ENCODE data around the gene ECHS1. TPM values are rescaled to one million over a fixed set of nuclear protein-coding genes. Genes with fewer than 3 reads are reported as not detected.

ECHS1 gene
- total and polyA plus RNA-seq, 2 of the 8 experiments (the other 6 are each of a cell fraction or from before 2014, with no cell fraction given), result 41.7 to 101 TPM

DNA sequence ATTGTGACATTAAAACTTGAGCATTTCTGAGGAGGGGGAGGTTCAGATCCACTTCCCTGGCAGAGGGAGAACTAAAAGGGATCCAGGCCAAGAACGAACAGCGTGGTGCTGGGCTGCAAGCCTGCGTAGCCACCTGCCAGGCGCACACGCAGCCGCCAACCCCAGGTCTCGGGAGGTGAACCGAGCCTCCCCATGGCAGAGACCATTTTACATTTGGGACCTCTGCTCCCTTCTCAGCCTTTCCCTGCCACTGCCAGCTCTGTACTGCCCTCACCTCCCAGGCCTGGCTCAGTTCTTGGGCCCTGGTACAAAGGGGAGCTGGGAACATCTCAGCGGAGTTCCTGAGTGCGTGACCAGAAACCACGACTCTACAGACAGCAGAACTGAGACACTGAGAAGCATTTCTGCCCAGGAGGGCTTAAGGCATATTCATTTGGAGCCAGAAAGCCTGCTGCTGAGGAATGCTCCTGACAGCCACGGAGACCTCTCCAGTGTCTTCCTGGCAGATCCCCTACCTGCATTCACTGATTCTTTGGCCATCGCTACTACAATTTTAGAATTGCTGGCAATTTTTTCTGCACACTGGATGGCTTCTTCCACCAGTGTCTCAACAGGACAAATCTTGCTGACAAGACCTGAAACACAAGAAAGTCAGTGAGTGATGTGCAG, 7.6 kb downstream of the ECHS1 start:
- Histone ChIP-seq H3K27ac (ENCODE audit: low read depth, low read length) (no peak overlapping the region), H3K79me1 (ENCODE audit: low read depth, low read length) (no peaks in the 10 kb centered on the region), H3K18ac (ENCODE audit: extremely low read depth, low read length) (no peak overlapping the region), H3K4me1 (replicated peaks in 1 of 4; ENCODE audit: control insufficient read depth in 3 of 4, insufficient read depth in 4 of 4, low read length in 3 of 4) (no peaks in the 10 kb centered on the region), H3K14ac (ENCODE audit: insufficient read length) (no peak overlapping the region), H3K36me3 (ENCODE audit: control insufficient read depth in 2 of 4, insufficient read depth in 4 of 4, low read length in 3 of 4) (peaks cover 25 to 62% (median 53%) of the 10 kb centered on the region in 4 experiments), H2BK15ac (ENCODE audit: low read length) (no peak overlapping the region), H3K27me3 (replicated peaks in 1 of 4; ENCODE audit: control insufficient read depth in 3 of 4, extremely low read depth in 1 of 4, insufficient read depth in 3 of 4, low read length in 3 of 4) (peaks cover 0 to under 1% (median 0%) of the 10 kb centered on the region in 4 experiments; a peak in 3 of 7 replicates), H3K9ac (replicated peaks in 1 of 4; ENCODE audit: extremely low read depth in 1 of 4, low read depth in 3 of 4, low read length in 3 of 4) (no peak overlapping the region), H3K79me2 (ENCODE audit: control insufficient read depth in 1 of 2, insufficient read depth in 2 of 2, low read length in 2 of 2) (no peaks in the 10 kb centered on the region), H3K23ac (ENCODE audit: insufficient read length) (no peak overlapping the region), H2AK5ac (ENCODE audit: low read depth, low read length) (no peak overlapping the region), H4K5ac (ENCODE audit: insufficient read length, low read depth, low read length) (no peak overlapping the region), H3K9me3 (ENCODE audit: insufficient read depth in 2 of 2, low read depth in 1 of 2, low read length in 1 of 2) (no peaks in the 10 kb centered on the region), H2BK120ac (replicated peaks; ENCODE audit: low read depth, low read length) (no peak overlapping the region), H3K23me2 (ENCODE audit: low read depth, low read length) (no peaks in the 10 kb centered on the region), H2BK20ac (ENCODE audit: low read length) (no peak overlapping the region), H3K4me3 (ENCODE audit: extremely low read depth in 1 of 4, insufficient read depth in 2 of 4, low read depth in 3 of 4, low read length in 4 of 4) (no peak overlapping the region), H2AFZ (ENCODE audit: low read length) (no peak overlapping the region), H4K8ac (ENCODE audit: extremely low read depth, insufficient read depth, low read length) (no peak overlapping the region; the same call in 1 of the 2 replicates), H3K56ac (replicated peaks; ENCODE audit: insufficient read length, low read depth, low read length) (no peak overlapping the region), H3K4ac (replicated peaks; ENCODE audit: insufficient read length, low read depth, low read length) (no peak overlapping the region), H4K20me1 (replicated peaks in 1 of 2; ENCODE audit: control insufficient read depth in 1 of 2, insufficient read depth in 2 of 2, low read length in 2 of 2) (peaks cover 7 to 12% of the 10 kb centered on the region in 2 experiments), H4K91ac (replicated peaks; ENCODE audit: insufficient read length, low read length) (no peak overlapping the region), H2BK12ac (ENCODE audit: low read depth, low read length) (no peak overlapping the region), H3K4me2 (ENCODE audit: insufficient read depth in 1 of 2, low read depth in 2 of 2, low read length in 2 of 2) (no peak overlapping the region), H2BK5ac (ENCODE audit: low read depth, low read length) (no peak overlapping the region; the same call in 1 of the 2 replicates)
- CTCF ChIA-PET (ENCODE audit: partially characterized antibody), result no interaction called here
- no peak for FAIRE-seq
- POLR2A ChIA-PET (ENCODE audit: partially characterized antibody), result interaction anchor here (1.1 kb wide), 1 partner anchor 33 kb away, joined by 3 read pairs; no protein-coding TSS in a partner anchor
- WGBS, 2 experiments (ENCODE audit: extremely low coverage in 1 of 2, insufficient coverage in 1 of 2, insufficient read length in 1 of 2, insufficient replicate concordance in 2 of 2, low coverage in 1 of 2, low lambda C conversion rate in 2 of 2, missing lambda C conversion rate in 1 of 2), result 90% methylated on average over 13 of the region's 13 CpGs; no CpG with 5 or more reads in 1 of the 2 experiments
- no peak for DNase-seq (ENCODE audit: low read depth in 1 of 2, low spot score in 2 of 2)
- TF ChIP-seq CEBPB (IDR thresholded peaks at IDR 0.05; ENCODE audit: low read depth, low read length) (no peak), BACH1 (IDR thresholded peaks at IDR 0.05; ENCODE audit: low read length) (no peak), RAD21 (IDR thresholded peaks at IDR 0.05 in 1 of 2, conservative IDR thresholded peaks at IDR 0.05 in 1 of 2; ENCODE audit: low read depth in 2 of 2, low read length in 2 of 2) (no peak), CREB1 (IDR thresholded peaks at IDR 0.05) (no peak), CBX8 (IDR thresholded peaks at IDR 0.05; ENCODE audit: borderline replicate concordance, low read depth, low read length) (no peak), POU5F1 (IDR thresholded peaks at IDR 0.05; ENCODE audit: low read depth, low read length) (no peak), SP4 (IDR thresholded peaks at IDR 0.05; ENCODE audit: low read length) (no peak)
- TF ChIP-seq, protein P1, sequence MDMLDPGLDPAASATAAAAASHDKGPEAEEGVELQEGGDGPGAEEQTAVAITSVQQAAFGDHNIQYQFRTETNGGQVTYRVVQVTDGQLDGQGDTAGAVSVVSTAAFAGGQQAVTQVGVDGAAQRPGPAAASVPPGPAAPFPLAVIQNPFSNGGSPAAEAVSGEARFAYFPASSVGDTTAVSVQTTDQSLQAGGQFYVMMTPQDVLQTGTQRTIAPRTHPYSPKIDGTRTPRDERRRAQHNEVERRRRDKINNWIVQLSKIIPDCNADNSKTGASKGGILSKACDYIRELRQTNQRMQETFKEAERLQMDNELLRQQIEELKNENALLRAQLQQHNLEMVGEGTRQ (IDR thresholded peaks at IDR 0.05; ENCODE audit: low read length), result no peak
- TF ChIP-seq, protein P2, sequence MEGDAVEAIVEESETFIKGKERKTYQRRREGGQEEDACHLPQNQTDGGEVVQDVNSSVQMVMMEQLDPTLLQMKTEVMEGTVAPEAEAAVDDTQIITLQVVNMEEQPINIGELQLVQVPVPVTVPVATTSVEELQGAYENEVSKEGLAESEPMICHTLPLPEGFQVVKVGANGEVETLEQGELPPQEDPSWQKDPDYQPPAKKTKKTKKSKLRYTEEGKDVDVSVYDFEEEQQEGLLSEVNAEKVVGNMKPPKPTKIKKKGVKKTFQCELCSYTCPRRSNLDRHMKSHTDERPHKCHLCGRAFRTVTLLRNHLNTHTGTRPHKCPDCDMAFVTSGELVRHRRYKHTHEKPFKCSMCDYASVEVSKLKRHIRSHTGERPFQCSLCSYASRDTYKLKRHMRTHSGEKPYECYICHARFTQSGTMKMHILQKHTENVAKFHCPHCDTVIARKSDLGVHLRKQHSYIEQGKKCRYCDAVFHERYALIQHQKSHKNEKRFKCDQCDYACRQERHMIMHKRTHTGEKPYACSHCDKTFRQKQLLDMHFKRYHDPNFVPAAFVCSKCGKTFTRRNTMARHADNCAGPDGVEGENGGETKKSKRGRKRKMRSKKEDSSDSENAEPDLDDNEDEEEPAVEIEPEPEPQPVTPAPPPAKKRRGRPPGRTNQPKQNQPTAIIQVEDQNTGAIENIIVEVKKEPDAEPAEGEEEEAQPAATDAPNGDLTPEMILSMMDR (IDR thresholded peaks at IDR 0.05; ENCODE audit: control extremely low read depth in 1 of 3, insufficient read depth in 1 of 3, low read depth in 1 of 3, low read length in 3 of 3), result no peak
